HFFc6 (cell line): ENCODE data around the gene ATP11A. TPM values are rescaled to one million over a fixed set of nuclear protein-coding genes. Genes with fewer than 3 reads are reported as not detected.

ENCODE experiments used
- DNase-seq: peaks from one replicate; pipeline ENCODE4 v3.0.0-alpha.2; 2018
- H3K27ac Mint-ChIP-seq: 2 replicates; pipeline ENCODE4 v1.8.0; 2020; ENCODE audit warnings: mild to moderate bottlenecking, mixed read lengths
- H3K27me3 Mint-ChIP-seq: 2 replicates; pipeline ENCODE4 v1.8.0; 2021; ENCODE audit warnings: mild to moderate bottlenecking, moderate library complexity, mixed read lengths; ENCODE audit not compliant: insufficient read depth
- H3K36me3 Mint-ChIP-seq: 2 replicates; pipeline ENCODE4 v1.8.0; 2021; ENCODE audit warnings: low read depth, mixed read lengths
- H3K4me1 Mint-ChIP-seq: 2 replicates; pipeline ENCODE4 v1.8.0; 2020; ENCODE audit warnings: low read depth, mixed read lengths
- H3K4me3 Mint-ChIP-seq: 2 replicates; pipeline ENCODE4 v1.8.0; 2020; ENCODE audit warnings: mild to moderate bottlenecking, moderate library complexity, mixed read lengths
- H3K9me3 Mint-ChIP-seq: 2 replicates; pipeline ENCODE4 v1.8.0; 2020; ENCODE audit warnings: mild to moderate bottlenecking, mixed read lengths
- CTCF ChIP-seq: fragments of 200-600 bp; sonication (generic); IDR thresholded peaks from 2 replicates; pipeline ENCODE4 v1.5.0; 2021; ENCODE audit warnings: antibody characterized with exemption, mild to moderate bottlenecking
- total RNA-seq, 6 experiments: library from RNA; stranded (reverse); fragmentation: NEBNext Ultra II Directional; extraction: Animal tissue kit (Norgen Biotek cat#: 25700); gene quantifications; 2 replicates in 1 of 6; 3 replicates in 5 of 6; pipeline ENCODE4 v1.2.3, GENCODE V29; 2021

ATP11A gene
- total RNA-seq, 6 experiments from 2014 or later: 4.3 to 29.9 (median 6.5) TPM

GRCh38 chr13:112746044-112746443 lies 56.2 kb downstream of the ATP11A start:
- Mint-ChIP-seq H3K27ac (no peak overlapping the region), H3K27me3 (no peaks in the 10 kb centered on the region), H3K36me3 (peaks cover 5% of the 10 kb centered on the region; the same call in 1 of the 2 replicates), H3K4me1 (peaks cover 14% of the 10 kb centered on the region; the same call in 1 of the 2 replicates), H3K9me3 (no peaks in the 10 kb centered on the region; the same call in 1 of the 2 replicates), H3K4me3 (no peak overlapping the region)
- DNase-seq: no peak
- TF ChIP-seq CTCF: no peak

- no peak for TF ChIP-seq CTCF
- no peaks in the 10 kb centered on the region for H3K27me3 Mint-ChIP-seq
- H3K36me3 Mint-ChIP-seq: peaks cover 5% of the 10 kb centered on the region; the same call in 1 of the 2 replicates
- H3K27ac Mint-ChIP-seq: no peak overlapping the region
- H3K9me3 Mint-ChIP-seq: no peaks in the 10 kb centered on the region; the same call in 1 of the 2 replicates
- no peak for DNase-seq
- no peak overlapping the region for H3K4me3 Mint-ChIP-seq
- H3K4me1 Mint-ChIP-seq: peaks cover 12% of the 10 kb centered on the region; the same call in 1 of the 2 replicates
These were observed 57.4 kb downstream of the ATP11A start for GRCh38 chr13:112747256-112747655.

GRCh38 chr13:112748947-112749735 lies 59.3 kb downstream of the ATP11A start:
- no peak for DNase-seq
- H3K4me3 Mint-ChIP-seq: no peak overlapping the region
- H3K4me1 Mint-ChIP-seq: peaks cover 8% of the 10 kb centered on the region; the same call in 1 of the 2 replicates
- no peak for TF ChIP-seq CTCF
- H3K9me3 Mint-ChIP-seq: no peaks in the 10 kb centered on the region; the same call in 1 of the 2 replicates
- no peaks in the 10 kb centered on the region for H3K27me3 Mint-ChIP-seq
- H3K36me3 Mint-ChIP-seq: peaks cover 5% of the 10 kb centered on the region; the same call in 1 of the 2 replicates
- no peak overlapping the region for H3K27ac Mint-ChIP-seq

GRCh38 chr13:112750570-112750969 lies 60.7 kb downstream of the ATP11A start:
- H3K9me3 Mint-ChIP-seq: no peaks in the 10 kb centered on the region; the same call in 1 of the 2 replicates
- no peak overlapping the region for H3K4me3 Mint-ChIP-seq
- no peak overlapping the region for H3K27ac Mint-ChIP-seq
- H3K4me1 Mint-ChIP-seq: no peaks in the 10 kb centered on the region
- H3K27me3 Mint-ChIP-seq: peaks cover 4% of the 10 kb centered on the region; the same call in 1 of the 2 replicates
- DNase-seq: no peak
- H3K36me3 Mint-ChIP-seq: peaks cover 5% of the 10 kb centered on the region; the same call in 1 of the 2 replicates
- no peak for TF ChIP-seq CTCF

- TF ChIP-seq CTCF: no peak
- H3K4me3 Mint-ChIP-seq: no peak overlapping the region
- no peak for DNase-seq
- H3K9me3 Mint-ChIP-seq: no peaks in the 10 kb centered on the region; the same call in 1 of the 2 replicates
- H3K36me3 Mint-ChIP-seq: peaks cover 5% of the 10 kb centered on the region; the same call in 1 of the 2 replicates
- no peaks in the 10 kb centered on the region for H3K4me1 Mint-ChIP-seq
- H3K27ac Mint-ChIP-seq: no peak overlapping the region
- H3K27me3 Mint-ChIP-seq: peaks cover 4% of the 10 kb centered on the region; the same call in 1 of the 2 replicates
These were observed 61.8 kb downstream of the ATP11A start for GRCh38 chr13:112751617-112752016.
